AG04449 (cell line): Measurements from ENCODE around the gene U2AF2.

Source experiments
- CTCF ChIA-PET: fragments of 350-600 bp; formaldehyde crosslinking; extraction: SDS; loops from one replicate; lab custom pipeline; 2021; ENCODE audit warnings: antibody characterized with exemption; lab: Yijun Ruan, JAX
- POLR2A ChIA-PET: fragments of 400-600, 350-600 bp; formaldehyde crosslinking; extraction: SDS; loops from one replicate; lab custom pipeline; 2020; ENCODE audit warnings: antibody characterized with exemption, inconsistent platforms; lab: Yijun Ruan, JAX
- DNase-seq: peaks from one replicate; pipeline ENCODE4 v3.0.0-alpha.2; 2010; ENCODE audit warnings: low read depth, low spot score
- H3K4me3 ChIP-seq: 2 replicates; pipeline ENCODE4 v1.5.1; 2011; ENCODE audit warnings: low read depth, mild to moderate bottlenecking, control low read depth, low read length
- CTCF ChIP-seq: IDR thresholded peaks from one replicate; pipeline ENCODE4 v1.5.1; 2011; ENCODE audit warnings: mild to moderate bottlenecking, moderate library complexity, low read length, control low read depth, inconsistent platforms; ENCODE audit not compliant: insufficient read depth; ENCODE audit errors: missing control alignments

U2AF2 gene

GRCh38 chr19:55695511-55696290 lies 40.9 kb downstream of the U2AF2 start:
- DNase-seq: no peak
- ChIA-PET CTCF (no interaction called here), POLR2A (no interaction called here)
- TF ChIP-seq CTCF: no peak
- H3K4me3 ChIP-seq: no peak overlapping the region

GRCh38 chr19:55696301-55697068 lies 41.6 kb downstream of the U2AF2 start:
- ChIA-PET POLR2A (no interaction called here), CTCF (no interaction called here)
- TF ChIP-seq CTCF: no peak
- no peak overlapping the region for H3K4me3 ChIP-seq
- no peak for DNase-seq

- H3K4me3 ChIP-seq: no peak overlapping the region
- no peak for DNase-seq
- no peak for TF ChIP-seq CTCF
- ChIA-PET CTCF (no interaction called here), POLR2A (no interaction called here)
These were observed 42.2 kb downstream of the U2AF2 start for GRCh38 chr19:55697069-55697440.

- ChIA-PET POLR2A (no interaction called here), CTCF (no interaction called here)
- no peak for TF ChIP-seq CTCF
- DNase-seq: no peak
- no peak overlapping the region for H3K4me3 ChIP-seq
These were observed 42.9 kb downstream of the U2AF2 start for GRCh38 chr19:55697698-55698097.

- POLR2A ChIA-PET: no interaction called here
- no peak for DNase-seq
- no peak for TF ChIP-seq CTCF
- CTCF ChIA-PET: no interaction called here
- no peak overlapping the region for H3K4me3 ChIP-seq
These were observed 43.4 kb downstream of the U2AF2 start for GRCh38 chr19:55698256-55698655.

- ChIA-PET CTCF (no interaction called here), POLR2A (no interaction called here)
- DNase-seq: no peak
- H3K4me3 ChIP-seq: no peak overlapping the region
- TF ChIP-seq CTCF: no peak
These were observed 44.4 kb downstream of the U2AF2 start for GRCh38 chr19:55699221-55699620.
